MCF 10A (cell line): ENCODE measurements around the gene PIK3R6. TPM values are rescaled to one million over a fixed set of nuclear protein-coding genes. Genes with fewer than 3 reads are reported as not detected.

Source experiments
- BruUV-seq: library from RNA; stranded (reverse); fragments of 400-500 nt; replicated peaks from 2 replicates; lab custom pipeline; 2021; lab: Mats Ljungman, UMichigan
- CTCF ChIA-PET: fragments of 300-600 bp; sonication (Branson Sonifier 250); formaldehyde crosslinking; extraction: SDS; loops from one replicate; lab custom pipeline; 2021; ENCODE audit warnings: antibody characterized with exemption, inconsistent platforms; lab: Yijun Ruan, JAX
- POLR2A ChIA-PET: fragments of 300-600, 350-650 bp; sonication (Branson Sonifier 250); formaldehyde crosslinking; extraction: SDS; loops from one replicate; lab custom pipeline; 2020; ENCODE audit warnings: antibody characterized with exemption, inconsistent platforms; lab: Yijun Ruan, JAX
- DNase-seq: peaks from one replicate; pipeline ENCODE4 v3.0.0-alpha.2; 2018; ENCODE audit not compliant: unreplicated experiment
- H3K27ac Mint-ChIP-seq: one replicate; pipeline ENCODE4 v1.8.0; 2022; ENCODE audit warnings: mild to moderate bottlenecking, low read depth, mixed read lengths; ENCODE audit not compliant: unreplicated experiment
- H3K27me3 Mint-ChIP-seq: one replicate; pipeline ENCODE4 v1.8.0; 2022; ENCODE audit warnings: mixed read lengths; ENCODE audit not compliant: insufficient read depth, unreplicated experiment
- H3K36me3 Mint-ChIP-seq: one replicate; pipeline ENCODE4 v1.8.0; 2022; ENCODE audit warnings: mild to moderate bottlenecking, moderate library complexity, mixed read lengths; ENCODE audit not compliant: insufficient read depth, unreplicated experiment
- H3K4me1 Mint-ChIP-seq: one replicate; pipeline ENCODE4 v1.8.0; 2022; ENCODE audit warnings: mixed read lengths; ENCODE audit not compliant: insufficient read depth, unreplicated experiment
- H3K4me3 Mint-ChIP-seq: one replicate; pipeline ENCODE4 v1.8.0; 2022; ENCODE audit warnings: mild to moderate bottlenecking, moderate library complexity, mixed read lengths; ENCODE audit not compliant: unreplicated experiment
- H3K9me3 Mint-ChIP-seq: one replicate; pipeline ENCODE4 v1.8.0; 2022; ENCODE audit warnings: mixed read lengths; ENCODE audit not compliant: unreplicated experiment
- CTCF ChIP-seq: fragments of 200-600 bp; IDR thresholded peaks from one replicate; pipeline ENCODE4 v1.8.0; 2022; ENCODE audit warnings: antibody characterized with exemption, mild to moderate bottlenecking; ENCODE audit not compliant: unreplicated experiment
- intact Hi-C: fragments of 100-400 bp; cut with micrococcal nuclease; formaldehyde crosslinking; loops from 2 replicates; pipeline ENCODE4 v1.14.1; 2022
- total RNA-seq: library from RNA; stranded (reverse); gene quantifications from 2 replicates; pipeline ENCODE4 v1.2.3, GENCODE V29; 2022

Gene PIK3R6
- total RNA-seq, 1 experiment from 2014 or later = not detected

GRCh38 chr17:8913879-8914278 is 46.4 kb upstream of the PIK3R6 start:
- ChIA-PET CTCF (interaction anchor here (1.2 to 3.1 kb wide), 2 partner anchors 19 to 84 kb away, joined by 4 to 10 read pairs; no protein-coding TSS in a partner anchor), POLR2A (no interaction called here)
- Mint-ChIP-seq H3K4me3 (no peak overlapping the region), H3K27me3 (no peaks in the 10 kb centered on the region), H3K27ac (no peak overlapping the region), H3K36me3 (peaks cover 13% of the 10 kb centered on the region), H3K4me1 (no peaks in the 10 kb centered on the region), H3K9me3 (peaks cover 12% of the 10 kb centered on the region)
- no peak for TF ChIP-seq CTCF
- intact Hi-C loops = no loop called here
- no peak for DNase-seq
- BruUV-seq = no TSS peak

- intact Hi-C loops = no loop called here
- no TSS peak for BruUV-seq
- DNase-seq = no peak
Measured at GRCh38 chr17:8913091-8913490, 45.6 kb upstream of the PIK3R6 start.

GRCh38 chr17:8912084-8912981 is 44.9 kb upstream of the PIK3R6 start:
- DNase-seq = no peak
- no peak for TF ChIP-seq CTCF
- intact Hi-C loops = no loop called here
- ChIA-PET POLR2A (interaction anchor here (0.6 kb wide), 1 partner anchor 17 kb away, joined by 3 read pairs; no protein-coding TSS in a partner anchor), CTCF (interaction anchor here (0.6 to 3.0 kb wide), 6 partner anchors 17 to 640 kb away, joined by 3 to 13 read pairs (median 4); no protein-coding TSS in a partner anchor)
- peaks cover 8% of the 10 kb centered on the region for H3K9me3 Mint-ChIP-seq
- H3K4me1 Mint-ChIP-seq = no peaks in the 10 kb centered on the region
- no peak overlapping the region for H3K4me3 Mint-ChIP-seq
- no TSS peak for BruUV-seq
- peaks cover 13% of the 10 kb centered on the region for H3K36me3 Mint-ChIP-seq
- H3K27me3 Mint-ChIP-seq = no peaks in the 10 kb centered on the region
- H3K27ac Mint-ChIP-seq = no peak overlapping the region

More at GRCh38 chr17:8913091-8913490, 45.6 kb upstream of the PIK3R6 start:
- H3K27ac Mint-ChIP-seq = no peak overlapping the region
- peaks cover 13% of the 10 kb centered on the region for H3K36me3 Mint-ChIP-seq
- H3K4me1 Mint-ChIP-seq = no peaks in the 10 kb centered on the region
- H3K27me3 Mint-ChIP-seq = no peaks in the 10 kb centered on the region
- peaks cover 8% of the 10 kb centered on the region for H3K9me3 Mint-ChIP-seq
- ChIA-PET CTCF (interaction anchor here (0.6 to 3.1 kb wide), 3 partner anchors 18 to 126 kb away, joined by 3 to 10 read pairs (median 4); no protein-coding TSS in a partner anchor), POLR2A (no interaction called here)
- TF ChIP-seq CTCF = no peak
- no peak overlapping the region for H3K4me3 Mint-ChIP-seq

GRCh38 chr17:8910969-8911604 is 43.6 kb upstream of the PIK3R6 start:
- no peaks in the 10 kb centered on the region for H3K9me3 Mint-ChIP-seq
- intact Hi-C loops = no loop called here
- H3K36me3 Mint-ChIP-seq = peaks cover 10% of the 10 kb centered on the region
- no peak overlapping the region for H3K27ac Mint-ChIP-seq
- ChIA-PET CTCF (interaction anchor here (0.6 to 3.0 kb wide), 3 partner anchors 16 to 1479 kb away, joined by 3 to 13 read pairs (median 4); no protein-coding TSS in a partner anchor), POLR2A (interaction anchor here (1.5 kb wide), 1 partner anchor 11 kb away, joined by 3 read pairs; no protein-coding TSS in a partner anchor)
- H3K4me1 Mint-ChIP-seq = no peaks in the 10 kb centered on the region
- no peaks in the 10 kb centered on the region for H3K27me3 Mint-ChIP-seq
- H3K4me3 Mint-ChIP-seq = no peak overlapping the region
- TF ChIP-seq CTCF = no peak
- no TSS peak for BruUV-seq
- no peak for DNase-seq
